ENCODE measurements around the gene CRYGS.
"Not testable (repeated sequence)": the region's sequence is repeated elsewhere in the genome, so short reads cannot be mapped to it uniquely, and the experiment has no call there.

Gene CRYGS

DNA sequence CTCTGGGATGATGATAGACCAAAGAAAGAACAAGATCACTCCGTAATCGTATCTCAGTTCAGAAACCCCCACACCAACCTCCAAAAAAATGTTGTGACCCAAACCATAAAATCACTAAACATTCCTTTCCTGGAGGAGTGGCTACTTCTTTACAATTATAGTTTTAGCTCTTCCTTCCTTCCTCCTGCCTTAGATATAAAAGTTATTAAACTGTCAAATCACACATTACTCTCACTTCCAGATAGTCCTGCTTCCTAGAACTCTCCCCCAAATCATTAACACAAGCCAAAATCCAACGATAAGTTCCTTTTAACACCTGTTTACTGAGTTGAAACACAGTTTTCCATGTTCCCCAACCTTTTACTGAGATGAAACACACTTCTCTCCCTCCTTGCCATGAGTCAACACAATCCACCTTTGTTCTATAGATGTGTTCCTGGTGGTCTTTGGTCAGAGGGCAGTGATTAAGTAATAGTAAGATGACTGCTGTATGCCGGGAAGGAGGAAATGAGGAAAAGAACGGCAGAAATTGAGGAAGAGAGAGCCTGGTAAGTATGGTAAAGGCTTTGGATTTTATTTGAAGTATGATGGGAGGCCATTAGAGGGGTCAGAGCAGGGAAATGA is 8.3 kb upstream of the CRYGS start:
- no peak for DNase-seq (ENCODE audit: low read depth in 3 of 3)

DNA sequence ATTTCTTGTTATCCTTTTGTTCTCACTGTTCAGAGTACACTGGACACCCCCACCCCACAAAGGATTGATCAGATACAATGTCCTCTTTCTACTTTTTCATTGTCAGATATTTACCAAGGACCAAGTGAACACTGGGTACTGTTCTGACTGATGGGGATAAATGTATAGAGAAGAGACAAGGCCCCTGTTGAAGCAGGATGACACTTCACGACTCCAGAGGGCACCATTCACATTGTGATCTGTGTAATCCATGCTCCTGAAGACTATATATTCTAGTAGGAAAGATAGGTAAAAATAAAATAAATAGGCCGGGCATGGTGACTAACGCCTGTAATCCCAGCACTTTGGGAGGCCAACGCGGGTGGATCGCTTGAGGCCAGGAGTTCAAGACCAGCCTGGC is 7.2 kb upstream of the CRYGS start:
- DNase-seq (ENCODE audit: low read depth in 3 of 3) = no peak

GRCh38 chr3:186549497-186549896 is 5.3 kb upstream of the CRYGS start:
- no peak for DNase-seq (ENCODE audit: low read depth in 3 of 3)

- DNase-seq (ENCODE audit: low read depth in 3 of 3) = no peak
Observed at GRCh38 chr3:186540835-186541226, 3.3 kb downstream of the CRYGS start.

DNA sequence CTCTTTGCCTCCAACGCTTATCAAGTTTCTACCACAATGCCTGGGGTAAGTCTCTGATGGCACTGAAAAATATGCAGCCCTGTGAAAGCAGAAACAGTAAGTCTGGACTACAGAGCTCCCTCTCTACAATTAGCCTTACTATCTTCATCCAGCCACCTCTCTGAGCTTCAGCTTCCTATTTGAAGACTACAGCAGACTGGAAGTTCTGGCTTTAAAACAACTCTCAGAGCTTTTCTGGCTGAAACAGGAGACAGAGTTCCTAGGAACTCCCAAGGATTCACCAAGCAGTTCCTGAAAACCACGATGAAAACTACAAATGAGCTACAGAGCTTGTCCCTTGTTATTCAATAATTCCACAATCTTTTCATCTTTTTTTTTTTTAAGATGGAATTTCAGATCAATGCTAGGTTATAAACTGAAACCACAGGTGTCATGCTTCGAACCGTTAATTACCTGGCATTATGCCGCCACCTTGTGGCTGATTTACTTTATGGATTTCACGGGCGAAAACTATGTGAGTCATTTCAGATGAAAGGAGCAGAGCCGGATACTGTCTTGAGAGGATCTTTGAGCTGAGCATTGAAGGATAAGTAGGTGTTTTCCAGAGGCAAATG is 3.9 kb downstream of the CRYGS start:
- DNase-seq (ENCODE audit: low read depth in 3 of 3) = peak; percentile 69 to 79 (median 75)

DNA sequence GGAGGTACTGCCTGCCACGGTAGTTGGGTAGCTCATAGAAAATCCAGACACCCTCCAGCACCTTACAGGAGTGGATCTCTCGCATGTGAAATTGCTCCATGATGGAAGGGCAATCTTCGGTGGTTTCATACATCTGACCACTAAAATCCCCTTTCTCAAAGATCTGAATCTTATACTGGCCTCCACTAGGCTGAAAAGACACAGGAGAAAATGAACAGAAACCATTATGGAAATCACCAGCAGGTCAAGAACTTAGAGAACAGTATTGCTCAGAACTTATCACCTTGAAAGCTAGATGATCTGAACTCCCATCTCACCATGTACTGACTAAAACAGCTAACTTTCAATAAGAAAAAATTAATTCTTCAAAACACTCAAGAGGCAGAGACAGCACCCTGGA is 5.4 kb downstream of the CRYGS start:
- DNase-seq (ENCODE audit: low read depth in 3 of 3) = no peak

- DNase-seq (ENCODE audit: low read depth in 3 of 3) = no peak
Observed at GRCh38 chr3:186536883-186537844, 7.0 kb downstream of the CRYGS start.

GRCh38 chr3:186534113-186534669 is 10.0 kb downstream of the CRYGS start:
- peak in 2 of 3 experiments; percentile 43 to 49 for DNase-seq (ENCODE audit: low read depth in 3 of 3)

DNA sequence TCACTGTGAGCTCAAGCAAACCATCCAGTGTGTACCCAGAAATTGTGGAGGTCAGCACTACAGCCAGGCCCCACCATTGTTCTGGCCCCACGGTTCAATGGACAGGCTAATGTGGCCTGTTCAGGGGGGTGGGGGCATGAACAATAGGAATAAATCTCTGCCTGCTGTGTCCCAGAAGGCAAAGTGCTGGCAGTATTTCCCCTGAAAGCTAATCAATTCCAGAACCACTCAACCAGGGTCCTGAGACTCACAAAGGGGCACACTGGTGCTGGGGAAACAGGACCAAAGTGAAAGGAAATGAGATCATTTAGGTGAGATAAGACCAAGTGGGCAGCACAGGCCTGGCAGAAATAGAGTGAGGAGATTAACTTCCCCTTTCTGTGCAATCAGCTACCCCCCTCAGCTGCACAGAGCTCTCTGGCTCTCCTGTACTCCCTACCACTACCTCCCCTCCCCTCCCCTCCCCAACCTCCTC is 11.5 kb downstream of the CRYGS start:
- DNase-seq (ENCODE audit: low read depth in 3 of 3) = no peak

GRCh38 chr3:186531694-186532093 is 12.5 kb downstream of the CRYGS start:
- DNase-seq (ENCODE audit: low read depth in 3 of 3) = not testable (repeated sequence)

DNA sequence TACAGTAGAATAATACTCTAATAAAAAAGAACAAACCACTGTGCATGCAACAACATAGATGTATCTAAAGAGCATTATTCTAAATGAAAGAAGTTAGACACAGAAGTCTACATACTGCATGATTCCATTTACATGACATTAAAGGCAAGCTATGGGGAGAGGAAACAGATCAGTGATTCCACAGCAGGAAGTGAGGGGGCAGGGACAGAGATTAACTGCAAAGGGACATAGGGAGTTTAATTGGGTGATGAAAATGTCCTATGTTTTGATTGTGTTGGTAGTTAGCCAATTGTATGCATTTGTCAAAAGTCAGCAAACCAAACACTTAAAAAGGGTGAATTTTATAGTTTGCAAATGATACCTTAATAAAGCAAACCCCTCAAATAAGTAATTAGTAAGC is 13.8 kb downstream of the CRYGS start:
- no peak for DNase-seq (ENCODE audit: low read depth in 3 of 3)

DNA sequence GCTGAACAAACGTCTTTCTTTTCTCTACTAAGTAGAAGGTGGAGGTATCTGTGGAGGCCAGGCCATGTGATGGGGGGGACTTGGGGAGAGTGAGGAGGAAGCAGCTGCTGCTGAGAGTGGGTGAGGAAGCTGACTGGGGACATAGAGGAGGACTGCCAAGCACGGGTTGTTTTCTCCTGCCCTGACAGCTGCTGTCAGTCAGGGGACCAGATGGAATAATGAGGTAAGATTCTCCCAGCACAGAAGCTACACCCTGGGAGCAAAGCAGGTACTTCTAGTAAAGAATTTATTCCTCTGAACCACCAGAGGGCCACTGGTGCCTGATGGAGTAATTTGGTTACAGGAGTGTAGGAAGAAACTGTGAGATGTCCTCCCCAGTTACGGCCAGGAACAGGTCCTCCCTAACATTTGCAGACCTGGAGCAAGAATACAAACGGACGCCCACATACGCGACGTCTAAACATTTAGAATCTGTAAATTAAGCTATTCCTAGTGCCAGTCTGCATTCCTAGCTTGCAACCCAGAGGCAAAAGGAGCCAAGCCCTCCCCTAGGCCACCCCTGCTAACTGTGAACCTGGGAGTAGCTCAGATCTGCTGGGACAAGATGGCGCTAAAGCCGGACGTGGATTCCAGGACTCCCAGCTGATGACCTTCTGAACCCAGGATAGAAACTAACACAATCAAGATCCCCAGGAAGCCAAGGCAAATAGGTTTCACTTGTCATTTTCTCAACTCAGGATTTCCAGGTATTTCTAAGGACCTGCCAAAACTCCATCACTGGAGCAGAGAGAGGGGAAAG is 14.8 kb downstream of the CRYGS start:
- DNase-seq (ENCODE audit: low read depth in 3 of 3) = no peak

GRCh38 chr3:186526256-186526606 is 17.9 kb downstream of the CRYGS start:
- no peak for DNase-seq (ENCODE audit: low read depth in 3 of 3)

GRCh38 chr3:186525369-186526255 is 18.6 kb downstream of the CRYGS start:
- DNase-seq (ENCODE audit: low read depth in 3 of 3) = no peak

GRCh38 chr3:186524616-186525015 is 19.6 kb downstream of the CRYGS start:
- no peak for DNase-seq (ENCODE audit: low read depth in 3 of 3)

- no peak for DNase-seq (ENCODE audit: low read depth in 3 of 3)
Observed at GRCh38 chr3:186523434-186523833, 20.7 kb downstream of the CRYGS start.

GRCh38 chr3:186523022-186523421 is 21.2 kb downstream of the CRYGS start:
- no peak for DNase-seq (ENCODE audit: low read depth in 3 of 3)

DNA sequence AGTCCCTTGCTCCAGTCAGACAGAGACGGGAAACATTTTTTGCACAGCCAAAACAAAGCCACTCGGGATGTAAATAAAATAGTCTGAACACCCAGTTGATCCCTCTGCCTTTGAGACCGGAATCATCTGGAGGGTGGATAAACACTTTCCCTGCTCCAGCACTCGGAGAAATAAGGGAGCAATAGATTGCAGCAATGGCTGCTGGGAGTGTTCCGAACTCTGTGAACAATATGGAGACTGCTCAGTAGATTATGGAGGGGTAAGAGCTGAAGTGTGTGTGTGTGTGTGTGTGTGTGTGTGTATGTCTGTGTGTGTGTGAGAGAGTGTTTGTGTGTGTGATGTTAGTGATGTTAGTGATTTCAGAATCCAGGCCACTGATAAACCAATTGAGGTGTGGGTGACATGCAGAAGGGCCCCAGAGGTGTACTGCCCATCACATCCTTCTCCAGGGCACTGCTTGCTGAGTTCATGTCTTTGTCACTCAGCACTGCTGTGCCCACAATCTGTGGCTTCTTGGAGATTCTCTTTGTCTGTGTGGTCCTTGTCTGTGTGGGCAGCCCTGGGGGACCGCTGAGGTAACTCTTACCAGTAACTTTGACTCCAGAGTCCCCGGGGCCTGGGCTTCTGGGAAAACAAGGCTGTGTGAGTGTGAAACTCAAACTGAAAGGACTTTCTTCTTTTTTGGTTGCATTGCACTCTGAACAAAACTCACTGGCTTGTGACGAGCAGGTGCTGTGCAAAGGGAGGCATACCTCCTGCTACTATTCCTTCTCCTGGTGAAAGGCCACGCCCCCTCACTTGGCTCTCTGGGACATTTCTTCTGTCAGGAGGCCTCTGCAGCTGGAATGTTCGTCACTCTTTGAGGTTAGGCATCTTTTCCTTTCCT is 23.0 kb downstream of the CRYGS start:
- DNase-seq (ENCODE audit: low read depth in 3 of 3) = peak in 1 of 3 experiments; percentile 56

GRCh38 chr3:186520431-186520830 is 23.7 kb downstream of the CRYGS start:
- no peak for DNase-seq (ENCODE audit: low read depth in 3 of 3)
